K562 (cell line): ENCODE data around the gene ROBO1. TPM values are rescaled to one million over a fixed set of nuclear protein-coding genes. Genes with fewer than 3 reads are reported as not detected.

Experiments used
- ATAC-seq: fragments of 200-7000 bp; cut with Tn5 transposase; 3 replicates; pipeline ENCODE4 v1.9.1; 2020; ENCODE audit warnings: moderate library complexity
- BruUV-seq: library from RNA; stranded (reverse); fragments of 400-500 nt; replicated peaks from 2 replicates; lab custom pipeline; 2021; lab: Mats Ljungman, UMichigan
- CTCF ChIA-PET: fragments of 300-600 bp; formaldehyde crosslinking; extraction: SDS; loops from one replicate; lab custom pipeline; 2021; ENCODE audit warnings: low intra/inter-chr PET ratio; lab: Yijun Ruan, JAX
- POLR2A ChIA-PET: fragments of 300-600, 350-650 bp; sonication (Branson Sonifier 250); formaldehyde crosslinking; extraction: SDS; loops from one replicate; lab custom pipeline; 2021; ENCODE audit warnings: antibody characterized with exemption, inconsistent platforms; lab: Yijun Ruan, JAX
- DNase-seq, 4 experiments: peaks; one replicate each; pipeline versions ENCODE4 v3.0.0 to v3.0.0-alpha.2; 2011 to 2018; ENCODE audit warnings: low spot score in 3 of 4, mixed read lengths in 3 of 4; ENCODE audit errors: extremely low read depth in 1 of 4
- FAIRE-seq: peaks from 2 replicates; lab custom pipeline; 2011; peaks lifted over from hg19 to GRCh38; lab: Jason Lieb, UNC
- H2AFZ ChIP-seq: 2 replicates; pipeline ENCODE4 v1.6.0; 2011; ENCODE audit warnings: low read depth, low read length, control low read depth, inconsistent platforms
- H3K27ac ChIP-seq: fragments of 200-600 bp; 3 replicates; pipeline ENCODE4 v1.8.0; 2011; ENCODE audit warnings: low read depth, mild to moderate bottlenecking, control low read depth, inconsistent platforms, low read length, moderate library complexity, mixed read lengths; ENCODE audit errors: extremely low read depth
- H3K27me3 ChIP-seq, 2 experiments: fragments of 300-600 bp in 1 of 2; 2 replicates in 1 of 2; 3 replicates in 1 of 2; pipeline versions ENCODE4 v1.6.0 to v1.8.0; 2011; ENCODE audit warnings: inconsistent platforms in 2 of 2, low read length in 2 of 2, mild to moderate bottlenecking in 1 of 2, mixed read lengths in 1 of 2, moderate library complexity in 1 of 2; ENCODE audit not compliant: control insufficient read depth in 2 of 2, insufficient read depth in 2 of 2
- H3K36me3 ChIP-seq: fragments of 300-600 bp; 3 replicates; pipeline ENCODE4 v1.8.0; 2011; ENCODE audit warnings: mild to moderate bottlenecking, low read length, inconsistent platforms; ENCODE audit not compliant: control insufficient read depth, insufficient read depth
- H3K4me1 ChIP-seq, 2 experiments: fragments of 200-600 bp in 1 of 2; replicated peaks in 1 of 2; 2 replicates in 1 of 2; 3 replicates in 1 of 2; pipeline versions ENCODE4 v1.5.1 to v1.8.0; 2011; ENCODE audit warnings: inconsistent platforms in 2 of 2, low read length in 2 of 2, mild to moderate bottlenecking in 1 of 2, mixed read lengths in 1 of 2, moderate library complexity in 1 of 2; ENCODE audit not compliant: control insufficient read depth in 2 of 2, insufficient read depth in 2 of 2
- H3K4me2 ChIP-seq: 2 replicates; pipeline ENCODE4 v1.6.1; 2011; ENCODE audit warnings: low read length, control low read depth, inconsistent platforms, mixed read lengths; ENCODE audit not compliant: insufficient read depth
- H3K4me3 ChIP-seq: fragments of 200-600 bp; sonication (generic), shearing (Covaris generic); 2 replicates; pipeline ENCODE4 v1.5.1; 2016; ENCODE audit warnings: control low read depth, inconsistent platforms
- H3K79me2 ChIP-seq: fragments of 200-600 bp; 3 replicates; pipeline ENCODE4 v1.8.0; 2011; ENCODE audit warnings: low read length, inconsistent platforms; ENCODE audit not compliant: control insufficient read depth, insufficient read depth
- H3K9ac ChIP-seq, 2 experiments: 2 replicates each; pipeline versions ENCODE4 v1.6.0 to v1.6.1; 2011; ENCODE audit warnings: low read depth in 2 of 2, low read length in 2 of 2, control low read depth in 1 of 2, inconsistent platforms in 1 of 2, mild to moderate bottlenecking in 1 of 2, mixed read lengths in 1 of 2; ENCODE audit not compliant: insufficient read depth in 1 of 2
- H3K9me1 ChIP-seq: one replicate; pipeline ENCODE4 v1.6.0; 2011; ENCODE audit warnings: inconsistent platforms, mild to moderate bottlenecking, low read length, moderate library complexity; ENCODE audit not compliant: control insufficient read depth, insufficient read depth
- H3K9me3 ChIP-seq: replicated peaks from 2 replicates; pipeline ENCODE4 v1.5.1; 2011; ENCODE audit warnings: low read depth, low read length, inconsistent platforms; ENCODE audit not compliant: control insufficient read depth, insufficient read depth
- H4K20me1 ChIP-seq: replicated peaks from 2 replicates; pipeline ENCODE4 v1.6.1; 2011; ENCODE audit warnings: low read length, inconsistent platforms, mixed read lengths; ENCODE audit not compliant: control insufficient read depth, insufficient read depth
- ATF6 ChIP-seq: sonication (generic); formaldehyde crosslinking; IDR thresholded peaks from 2 replicates; pipeline ENCODE4 v1.4.0; 2020; ENCODE audit warnings: mild to moderate bottlenecking, missing genetic modification reagents
- CBFA2T3 ChIP-seq: fragments of 450-650 bp; IDR thresholded peaks from 2 replicates; pipeline ENCODE4 v1.6.1; 2017
- CREB1 ChIP-seq, 2 experiments: sonication (generic) in 1 of 2; formaldehyde crosslinking in 1 of 2; IDR thresholded peaks; 2 replicates each; pipeline versions ENCODE4 v1.6.1 to v1.8.0; 2012 to 2022; ENCODE audit warnings: inconsistent platforms in 1 of 2, mild to moderate bottlenecking in 1 of 2, missing genetic modification reagents in 1 of 2, moderate library complexity in 1 of 2
- ELF1 ChIP-seq: fragments of 200-800 bp; sonication (Bioruptor generic); IDR thresholded peaks from 2 replicates; pipeline ENCODE4 v1.6.1; 2016; ENCODE audit warnings: missing genetic modification characterization, missing compliant biosample characterization
- MIER1 ChIP-seq: fragments of 450-650 bp; IDR thresholded peaks from 2 replicates; pipeline ENCODE4 v1.6.1; 2016; ENCODE audit warnings: antibody characterized with exemption, mild to moderate bottlenecking, low read depth
- MNT ChIP-seq, 2 experiments: fragments of 450-650 bp; conservative IDR thresholded peaks; 2 replicates each; pipeline ENCODE4 v1.6.1; 2017; ENCODE audit warnings: mild to moderate bottlenecking in 2 of 2, moderate library complexity in 2 of 2
- OTX1 ChIP-seq: fragments of 450-650 bp; formaldehyde crosslinking; IDR thresholded peaks from 2 replicates; pipeline ENCODE4 v1.4.0; 2022; ENCODE audit warnings: mild to moderate bottlenecking
- PURB ChIP-seq: sonication (generic); formaldehyde crosslinking; IDR thresholded peaks from 2 replicates; pipeline ENCODE4 v1.9.0; 2021; ENCODE audit warnings: low read depth, mild to moderate bottlenecking, missing genetic modification reagents
- RAD51 ChIP-seq: fragments of 450-650 bp; IDR thresholded peaks from 2 replicates; pipeline ENCODE4 v1.7.1; 2016; ENCODE audit warnings: low read depth, mild to moderate bottlenecking, borderline replicate concordance
- SIN3A ChIP-seq, 2 experiments: fragments of 150-350 bp in 1 of 2; IDR thresholded peaks; 2 replicates each; pipeline ENCODE4 v1.6.1; 2011 to 2016; ENCODE audit warnings: borderline replicate concordance in 2 of 2, low read depth in 2 of 2, low read length in 2 of 2, mild to moderate bottlenecking in 2 of 2, moderate library complexity in 2 of 2; ENCODE audit not compliant: control insufficient read depth in 1 of 2
- STAT5B ChIP-seq: fragments of 250-450 bp; sonication (Bioruptor Pico); IDR thresholded peaks from 2 replicates; pipeline ENCODE4 v1.8.0; 2021; ENCODE audit warnings: mild to moderate bottlenecking, inconsistent platforms
- UBTF ChIP-seq, 2 experiments: IDR thresholded peaks; 2 replicates each; pipeline ENCODE4 v1.6.1; 2012; ENCODE audit warnings: improper control_type of control experiment in 2 of 2, low read depth in 2 of 2, low read length in 2 of 2, borderline replicate concordance in 1 of 2
- ZNF134 ChIP-seq: fragments of 250-450 bp; sonication (Bioruptor Pico); conservative IDR thresholded peaks from 2 replicates; pipeline ENCODE4 v1.4.0; 2020
- ZNF766 ChIP-seq: fragments of 200-800 bp; sonication (Bioruptor generic); conservative IDR thresholded peaks from 2 replicates; pipeline ENCODE4 v1.6.1; 2016; ENCODE audit warnings: missing genetic modification characterization, missing compliant biosample characterization
- WGBS: fragments of 100-300 bp; shearing (Covaris generic); methylation state at CpG from one replicate; pipeline ENCODE4 v1.1.6; 2016; ENCODE audit warnings: low coverage, mixed read lengths; ENCODE audit not compliant: insufficient coverage; ENCODE audit errors: missing lambda C conversion rate; 5-methylcytosine and 5-hydroxymethylcytosine counted together
- in situ Hi-C: fragments of 300-500 bp; cut with MboI; formaldehyde crosslinking; loops from 4 replicates; pipeline ENCODE4 v1.15.0; 2018; ENCODE audit warnings: inconsistent platforms, mixed read lengths
- intact Hi-C: fragments of 100-400 bp; cut with micrococcal nuclease; formaldehyde crosslinking; loops from 2 replicates; pipeline ENCODE4 v1.14.2; 2022
- polyA plus RNA-seq, 8 experiments: library from polyadenylated mRNA; depleted of rRNA in 4 of 8; stranded (reverse) in 5 of 8; unstranded in 3 of 8; fragments of >200 nt; fragmentation: Nextera tagmentation in 2 of 8; fragmentation: Illumina TruSeq in 1 of 8; extraction: Ambion mirVana in 2 of 8; extraction: Trizol in 1 of 8; gene quantifications; 2 replicates each; pipeline versions ENCODE4 v1.2.1 to v1.2.3, GENCODE V29; 2011 to 2014; ENCODE audit warnings: inconsistent platforms in 1 of 8, missing spikeins in 1 of 8
- total RNA-seq, 7 experiments: library from RNA; depleted of rRNA in 6 of 7; stranded (reverse); fragments of >200 nt in 6 of 7; fragmentation: Illumina TruSeq in 2 of 7; extraction: Trizol in 2 of 7; gene quantifications; 2 replicates each; pipeline versions ENCODE4 v1.2.1 to v1.2.3, GENCODE V29; 2011 to 2021; ENCODE audit warnings: low replicate concordance in 1 of 7

The ROBO1 gene
- total and polyA plus RNA-seq, 9 of the 15 experiments (the other 6 are each of a cell fraction or from before 2014, with no cell fraction given), result 0.01 to 0.53 (median 0.17) TPM; not detected in 5

GRCh38 chr3:78791753-78792152 lies 976.0 kb downstream of the ROBO1 start (continued):
- TF ChIP-seq SIN3A (IDR thresholded peaks at IDR 0.05; ENCODE audit: borderline replicate concordance in 2 of 2, control insufficient read depth in 1 of 2, low read depth in 2 of 2, low read length in 2 of 2), result no peak
- TF ChIP-seq ZNF134 (CRISPR knock-in tag), result no peak
- no peak for TF ChIP-seq ZNF766 (CRISPR knock-in tag)
- no peak for TF ChIP-seq MNT (conservative IDR thresholded peaks at IDR 0.05)

- H3K27ac ChIP-seq, result no peak overlapping the region
- intact Hi-C loops, result no loop called here
- no peak for DNase-seq
- TF ChIP-seq MIER1, result no peak
- no peak for TF ChIP-seq CBFA2T3
- no peak for TF ChIP-seq PURB (CRISPR knock-in tag)
- TF ChIP-seq ELF1 (tag), result no peak
- no peak for TF ChIP-seq UBTF (IDR thresholded peaks at IDR 0.05; ENCODE audit: borderline replicate concordance in 1 of 2, low read depth in 2 of 2, low read length in 2 of 2)
- TF ChIP-seq RAD51, result no peak
- TF ChIP-seq STAT5B (CRISPR knock-in tag), result no peak
- no peak for TF ChIP-seq ATF6
- no peak for TF ChIP-seq CREB1 (IDR thresholded peaks at IDR 0.05)
- TF ChIP-seq CREB1 (CRISPR knock-in tag; IDR thresholded peaks at IDR 0.05), result no peak
- TF ChIP-seq OTX1 (CRISPR knock-in tag), result no peak
- TF ChIP-seq, all 486 proteins: peak for 0
- WGBS, result 16% methylated on average over 2 of the region's 2 CpGs
- Histone ChIP-seq H3K9me1 (no peaks in the 10 kb centered on the region), H4K20me1 (no peaks in the 10 kb centered on the region), H3K27me3 (no peaks in the 10 kb centered on the region), H3K4me3 (no peak overlapping the region), H3K4me2 (no peak overlapping the region), H3K36me3 (no peaks in the 10 kb centered on the region), H3K79me2 (no peaks in the 10 kb centered on the region), H3K4me1 (no peaks in the 10 kb centered on the region), H3K9ac (no peak overlapping the region), H2AFZ (no peak overlapping the region), H3K9me3 (no peaks in the 10 kb centered on the region)
- ATAC-seq (no peak), FAIRE-seq (no peak)
- CTCF ChIA-PET, result no interaction called here
- BruUV-seq, result no TSS peak
- in situ Hi-C loops, result no loop called here
- POLR2A ChIA-PET, result no interaction called here
These were observed 979.0 kb downstream of the ROBO1 start for GRCh38 chr3:78788839-78789238.
